ENCODE data around the gene ZIC2. TPM values are rescaled to one million over a fixed set of nuclear protein-coding genes. Genes with fewer than 3 reads are reported as not detected.

The ZIC2 gene
- total RNA-seq, 3 donors from 2014 or later (not counting 1 experiment from before 2014, with no cell fraction given) = not detected

DNA sequence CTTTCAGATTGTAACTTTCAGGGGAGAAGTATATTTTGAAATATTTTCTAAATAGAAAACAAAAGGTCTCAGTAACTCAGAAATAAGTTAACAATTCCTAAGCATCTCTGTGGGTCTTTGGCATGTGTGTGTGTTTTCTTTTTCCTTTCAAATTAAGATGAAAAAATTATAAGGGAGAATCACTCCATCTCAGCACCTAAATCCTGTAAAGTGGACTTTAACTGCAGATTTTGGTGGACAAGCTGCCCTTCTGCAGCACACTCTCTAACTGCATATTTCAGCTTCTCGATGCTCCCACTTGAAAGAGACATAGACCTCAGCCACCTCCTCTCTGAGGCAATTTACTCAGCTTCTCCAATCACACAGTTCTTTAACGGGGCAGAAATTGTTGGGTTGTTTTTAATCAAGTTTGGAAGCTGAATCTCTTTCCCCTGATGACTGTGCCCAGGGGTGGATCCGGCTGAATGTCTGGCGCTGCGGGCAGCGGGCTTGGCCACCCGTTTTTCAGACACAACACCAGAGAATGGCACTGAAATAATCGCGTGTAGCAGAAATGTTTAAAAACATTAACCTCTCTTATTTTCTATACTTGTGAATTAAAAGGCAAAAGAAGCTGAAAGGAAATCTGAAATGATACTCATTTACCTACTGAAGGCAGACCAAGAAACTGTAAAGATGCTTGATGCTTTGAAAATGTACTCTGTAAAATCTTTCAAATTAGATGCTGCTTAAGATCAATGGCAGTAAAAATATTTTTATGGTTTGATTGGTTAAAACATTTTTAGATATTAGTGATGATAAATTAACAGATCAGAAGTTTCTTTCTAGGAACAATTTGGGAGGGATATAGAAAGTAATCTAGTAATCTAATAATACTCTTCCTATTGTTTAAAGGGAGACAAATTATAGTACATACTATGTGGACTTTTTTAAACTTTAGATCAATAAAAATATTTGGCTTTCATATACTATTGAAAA, 12.4 kb downstream of the ZIC2 start:
- peaks cover 24% of the 10 kb centered on the region for H3K4me1 ChIP-seq (ENCODE audit: control insufficient read depth, insufficient read depth, low read length)
- ATAC-seq (no peak), DNase-seq (peak in 1 of 2 donors; percentile 5)
- H3K4me3 ChIP-seq (ENCODE audit: low read length) = no peak overlapping the region
- Mint-ChIP-seq H3K9me3 (peaks cover 2 to 6% of the 10 kb centered on the region in 2 donors), H3K36me3 (peaks cover 23% of the 10 kb centered on the region), H3K4me1 (peaks cover 7 to 31% of the 10 kb centered on the region in 2 donors), H3K27me3 (ENCODE audit: low read depth in 2 of 2) (peaks cover 81 to 89% of the 10 kb centered on the region in 2 donors), H3K27ac (no peak overlapping the region), H3K4me3 (no peak overlapping the region)
- intact Hi-C loops (cut with micrococcal nuclease) = no loop called here
- peaks cover 31% of the 10 kb centered on the region for H3K9me3 ChIP-seq (ENCODE audit: control insufficient read depth, insufficient read depth, low read length)
- no peaks in the 10 kb centered on the region for H3K36me3 ChIP-seq (ENCODE audit: control insufficient read depth, insufficient read depth, low read length)
- 9% methylated on average over 7 of the region's 9 CpGs for WGBS (ENCODE audit: insufficient coverage)
- peaks cover 95% of the 10 kb centered on the region for H3K27me3 ChIP-seq (ENCODE audit: control insufficient read depth, insufficient read depth, low read length)
- no peak overlapping the region for H3K27ac ChIP-seq (ENCODE audit: low read length)
- TF ChIP-seq, protein P1, sequence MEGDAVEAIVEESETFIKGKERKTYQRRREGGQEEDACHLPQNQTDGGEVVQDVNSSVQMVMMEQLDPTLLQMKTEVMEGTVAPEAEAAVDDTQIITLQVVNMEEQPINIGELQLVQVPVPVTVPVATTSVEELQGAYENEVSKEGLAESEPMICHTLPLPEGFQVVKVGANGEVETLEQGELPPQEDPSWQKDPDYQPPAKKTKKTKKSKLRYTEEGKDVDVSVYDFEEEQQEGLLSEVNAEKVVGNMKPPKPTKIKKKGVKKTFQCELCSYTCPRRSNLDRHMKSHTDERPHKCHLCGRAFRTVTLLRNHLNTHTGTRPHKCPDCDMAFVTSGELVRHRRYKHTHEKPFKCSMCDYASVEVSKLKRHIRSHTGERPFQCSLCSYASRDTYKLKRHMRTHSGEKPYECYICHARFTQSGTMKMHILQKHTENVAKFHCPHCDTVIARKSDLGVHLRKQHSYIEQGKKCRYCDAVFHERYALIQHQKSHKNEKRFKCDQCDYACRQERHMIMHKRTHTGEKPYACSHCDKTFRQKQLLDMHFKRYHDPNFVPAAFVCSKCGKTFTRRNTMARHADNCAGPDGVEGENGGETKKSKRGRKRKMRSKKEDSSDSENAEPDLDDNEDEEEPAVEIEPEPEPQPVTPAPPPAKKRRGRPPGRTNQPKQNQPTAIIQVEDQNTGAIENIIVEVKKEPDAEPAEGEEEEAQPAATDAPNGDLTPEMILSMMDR (IDR thresholded peaks at IDR 0.05) = no peak

DNA sequence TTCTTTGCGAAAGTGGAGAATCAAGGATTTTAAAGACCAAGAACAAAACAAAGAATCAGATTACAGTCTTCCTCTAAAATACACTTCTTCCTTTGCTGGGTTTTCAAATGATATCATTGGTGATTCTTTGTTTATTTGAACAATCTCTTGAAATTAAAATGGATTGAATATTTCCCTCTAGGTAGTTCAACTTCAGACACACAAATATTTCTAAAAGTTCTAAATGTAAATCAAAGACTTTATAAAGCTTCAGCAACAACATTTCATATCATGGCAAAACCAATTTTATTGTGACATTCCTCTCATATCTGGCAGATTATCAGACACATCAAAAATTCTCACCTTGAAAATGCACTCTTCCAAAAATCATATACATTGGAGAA, 13.0 kb downstream of the ZIC2 start:
- Histone ChIP-seq H3K4me3 (ENCODE audit: low read length) (no peak overlapping the region), H3K9me3 (ENCODE audit: control insufficient read depth, insufficient read depth, low read length) (peaks cover 24% of the 10 kb centered on the region), H3K4me1 (ENCODE audit: control insufficient read depth, insufficient read depth, low read length) (peaks cover 17% of the 10 kb centered on the region), H3K27ac (ENCODE audit: low read length) (no peak overlapping the region), H3K27me3 (ENCODE audit: control insufficient read depth, insufficient read depth, low read length) (peaks cover 88% of the 10 kb centered on the region), H3K36me3 (ENCODE audit: control insufficient read depth, insufficient read depth, low read length) (no peaks in the 10 kb centered on the region)
- peaks cover 81 to 89% of the 10 kb centered on the region in 2 donors for H3K27me3 Mint-ChIP-seq (ENCODE audit: low read depth in 2 of 2)
- peaks cover 2 to 6% of the 10 kb centered on the region in 2 donors for H3K9me3 Mint-ChIP-seq
- DNase-seq = no peak
- H3K4me3 Mint-ChIP-seq = no peak overlapping the region
- ATAC-seq = no peak
- H3K36me3 Mint-ChIP-seq = peaks cover 23% of the 10 kb centered on the region
- no peak overlapping the region for H3K27ac Mint-ChIP-seq
- WGBS (ENCODE audit: insufficient coverage) = no CpG with 5 or more reads among the region's 1 CpG
- peaks cover 5 to 31% of the 10 kb centered on the region in 2 donors for H3K4me1 Mint-ChIP-seq
- intact Hi-C loops (cut with micrococcal nuclease) = loop anchor here (5.0 kb wide), 1 partner anchor 32 kb away; no protein-coding TSS in a partner anchor
- TF ChIP-seq, protein P1 (IDR thresholded peaks at IDR 0.05) = no peak

DNA sequence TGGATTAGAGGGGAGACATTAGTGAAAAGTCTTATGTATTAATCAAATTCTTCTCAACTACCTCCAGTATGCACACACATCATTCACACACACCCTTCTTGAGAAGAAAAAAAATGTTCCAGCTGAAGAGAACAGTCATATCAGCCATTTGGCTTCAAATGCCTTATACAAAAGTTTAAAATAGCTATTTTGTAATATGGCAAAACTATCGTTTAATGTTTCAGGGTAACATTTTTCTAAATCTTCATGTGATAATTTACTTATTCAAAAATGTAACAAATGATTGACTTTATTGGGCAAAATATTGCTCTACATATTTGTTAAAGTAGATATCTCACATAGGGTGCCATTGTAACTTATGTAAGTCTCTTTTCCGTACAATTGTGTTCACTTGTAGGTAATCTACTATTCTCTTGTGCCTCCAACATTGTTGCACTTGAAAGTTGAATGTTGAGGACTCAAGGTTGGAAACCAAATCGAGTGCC, 13.6 kb downstream of the ZIC2 start:
- DNase-seq = peak in 1 of 2 donors; percentile 11
- 29% methylated on average over 2 of the region's 3 CpGs for WGBS (ENCODE audit: insufficient coverage)
- Histone ChIP-seq H3K9me3 (ENCODE audit: control insufficient read depth, insufficient read depth, low read length) (peaks cover 19% of the 10 kb centered on the region), H3K4me1 (ENCODE audit: control insufficient read depth, insufficient read depth, low read length) (peaks cover 12% of the 10 kb centered on the region), H3K27ac (ENCODE audit: low read length) (no peak overlapping the region), H3K36me3 (ENCODE audit: control insufficient read depth, insufficient read depth, low read length) (no peaks in the 10 kb centered on the region), H3K27me3 (ENCODE audit: control insufficient read depth, insufficient read depth, low read length) (peaks cover 83% of the 10 kb centered on the region), H3K4me3 (ENCODE audit: low read length) (no peak overlapping the region)
- ATAC-seq = no peak
- peaks cover 5 to 26% of the 10 kb centered on the region in 2 donors for H3K4me1 Mint-ChIP-seq
- H3K27ac Mint-ChIP-seq = no peak overlapping the region
- no peak overlapping the region for H3K4me3 Mint-ChIP-seq
- H3K36me3 Mint-ChIP-seq = peaks cover 23% of the 10 kb centered on the region
- TF ChIP-seq, protein P1 (IDR thresholded peaks at IDR 0.05) = no peak
- peaks cover 79 to 84% of the 10 kb centered on the region in 2 donors for H3K27me3 Mint-ChIP-seq (ENCODE audit: low read depth in 2 of 2)
- H3K9me3 Mint-ChIP-seq = peaks cover 2 to 6% of the 10 kb centered on the region in 2 donors
- intact Hi-C loops (cut with micrococcal nuclease) = loop anchor here (5.0 kb wide), 1 partner anchor 33 kb away; no protein-coding TSS in a partner anchor

Data from natural killer cell (primary cell).